GM18951 (cell line): ENCODE measurements around the gene GPR37L1.
A peak's percentile ranks its signal among the peaks of the same experiment; 100 is the strongest.
"Not testable (repeated sequence)": the region's sequence is repeated elsewhere in the genome, so short reads cannot be mapped to it uniquely, and the experiment has no call there.

Source experiments
- POLR2A ChIP-seq: IDR thresholded peaks from 4 replicates; pipeline ENCODE4 v1.6.1; 2011; ENCODE audit warnings: mild to moderate bottlenecking; ENCODE audit not compliant: insufficient read length, insufficient read depth; ENCODE audit errors: extremely low read depth
- in situ Hi-C: fragments of 300-500 bp; cut with MboI; formaldehyde crosslinking; loops from one replicate; pipeline ENCODE4 v1.12.0; 2022; ENCODE audit warnings: low sequenced_read_pairs, mixed read lengths, inconsistent platforms; ENCODE audit not compliant: unreplicated experiment

Gene GPR37L1

GRCh38 chr1:202131956-202132821 lies 9.5 kb downstream of the GPR37L1 start:
- no peak for TF ChIP-seq POLR2A
- in situ Hi-C loops: no loop called here

- in situ Hi-C loops: no loop called here
- TF ChIP-seq POLR2A: no peak
These were observed 10.3 kb downstream of the GPR37L1 start for GRCh38 chr1:202133001-202133400.

GRCh38 chr1:202133496-202133895 lies 10.8 kb downstream of the GPR37L1 start:
- TF ChIP-seq POLR2A: no peak
- in situ Hi-C loops: no loop called here

GRCh38 chr1:202133989-202134388 lies 11.3 kb downstream of the GPR37L1 start:
- in situ Hi-C loops: no loop called here
- TF ChIP-seq POLR2A: no peak

GRCh38 chr1:202134645-202135172 lies 12.0 kb downstream of the GPR37L1 start:
- in situ Hi-C loops: no loop called here
- no peak for TF ChIP-seq POLR2A

- no peak for TF ChIP-seq POLR2A
- in situ Hi-C loops: no loop called here
These were observed 12.6 kb downstream of the GPR37L1 start for GRCh38 chr1:202135221-202135721.

GRCh38 chr1:202140833-202141232 lies 18.1 kb downstream of the GPR37L1 start:
- TF ChIP-seq POLR2A: no peak
- in situ Hi-C loops: no loop called here

GRCh38 chr1:202141468-202141867 lies 18.8 kb downstream of the GPR37L1 start:
- in situ Hi-C loops: not testable (repeated sequence)

- in situ Hi-C loops: no loop called here
- no peak for TF ChIP-seq POLR2A
These were observed 20.5 kb downstream of the GPR37L1 start for GRCh38 chr1:202143011-202143767.

GRCh38 chr1:202143768-202144401 lies 21.2 kb downstream of the GPR37L1 start:
- in situ Hi-C loops: no loop called here
- no peak for TF ChIP-seq POLR2A

- peak; percentile 74 for TF ChIP-seq POLR2A
- in situ Hi-C loops: no loop called here
These were observed 21.8 kb downstream of the GPR37L1 start, which contains the start of gene ARL8A for GRCh38 chr1:202144402-202145067. ARL8A (minus strand) TSS chr1:202144737; CDS start chr1:202144572, 165 bp downstream.

- in situ Hi-C loops: no loop called here
- TF ChIP-seq POLR2A: no peak
These were observed 22.5 kb downstream of the GPR37L1 start for GRCh38 chr1:202145068-202145743.

GRCh38 chr1:202145744-202146140 lies 23.0 kb downstream of the GPR37L1 start:
- in situ Hi-C loops: not testable (repeated sequence)
